ENCODE data around the gene SLC7A11.

SLC7A11 gene

DNA sequence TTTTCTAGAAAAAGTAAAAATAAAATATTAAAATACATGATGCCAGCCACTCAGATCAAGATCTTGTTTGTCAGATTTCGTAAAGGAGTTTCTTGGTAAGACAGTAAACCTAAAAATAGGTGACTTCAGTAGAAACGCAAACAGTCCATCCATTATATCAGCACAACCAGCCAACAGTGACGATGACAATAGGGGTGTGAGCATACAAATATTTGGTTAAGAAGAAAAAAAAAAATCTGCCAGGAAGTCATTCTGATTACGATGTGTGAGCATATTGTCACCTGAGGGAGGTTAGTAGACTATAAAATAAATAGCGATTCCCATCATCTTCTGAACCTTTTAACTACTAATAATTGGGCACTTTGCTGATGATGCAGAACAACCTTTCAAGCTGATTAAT, 37.6 kb downstream of the SLC7A11 start:
- no peak for FAIRE-seq

GRCh38 chr4:138202686-138203085, 39.5 kb downstream of the SLC7A11 start:
- FAIRE-seq: no peak

- no peak for FAIRE-seq
These were observed 41.9 kb downstream of the SLC7A11 start for GRCh38 chr4:138200236-138200590.

DNA sequence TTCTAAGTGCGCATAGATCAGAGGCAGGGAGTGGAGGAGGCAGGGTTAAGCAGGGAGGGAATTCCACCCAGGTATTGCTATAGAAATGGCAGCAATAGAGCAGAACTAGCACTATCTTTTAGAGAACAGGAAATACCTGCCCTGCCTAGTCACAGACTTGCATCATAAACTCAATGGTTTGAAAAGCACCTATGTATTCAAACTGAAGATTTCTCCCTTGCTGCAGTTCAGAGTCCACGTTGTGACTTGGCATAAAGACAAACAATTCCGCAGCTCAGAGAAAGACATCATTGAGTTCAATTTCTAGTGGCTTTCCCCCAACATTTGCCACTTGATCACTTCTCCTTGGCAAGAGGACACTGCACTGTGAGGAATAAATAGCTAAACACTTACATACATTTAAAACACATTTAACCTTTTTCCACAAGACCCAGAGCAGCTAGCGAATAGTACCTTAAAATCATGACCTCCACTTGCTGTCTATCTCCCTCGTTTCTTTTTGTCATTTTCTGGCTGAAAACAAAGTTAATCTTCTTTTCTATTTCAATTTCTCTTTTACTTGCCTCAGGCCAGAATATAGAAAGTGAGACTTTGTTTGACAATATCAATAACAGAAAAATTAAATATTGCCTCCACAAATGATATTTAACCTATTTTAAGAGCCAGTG, 42.4 kb downstream of the SLC7A11 start:
- no peak for FAIRE-seq

DNA sequence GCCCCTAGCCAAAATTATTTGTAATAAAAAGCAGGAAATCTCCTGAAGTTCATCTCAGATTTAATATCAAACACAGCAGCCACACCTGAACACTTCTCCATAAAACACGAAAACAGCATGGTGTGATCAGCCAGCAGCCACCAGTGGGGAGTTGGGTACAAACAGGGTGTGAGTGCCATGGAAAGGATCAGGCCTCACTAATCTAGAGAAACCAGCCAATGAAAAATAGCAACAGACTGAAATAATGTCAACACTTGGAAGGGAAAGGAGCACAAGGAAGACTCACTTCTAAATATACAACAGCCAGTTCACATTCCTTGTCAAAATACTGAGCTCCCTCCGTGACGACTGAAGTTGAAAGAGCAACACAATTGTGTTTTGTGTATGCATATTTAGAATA, 46.0 kb downstream of the SLC7A11 start:
- no peak for FAIRE-seq

DNA sequence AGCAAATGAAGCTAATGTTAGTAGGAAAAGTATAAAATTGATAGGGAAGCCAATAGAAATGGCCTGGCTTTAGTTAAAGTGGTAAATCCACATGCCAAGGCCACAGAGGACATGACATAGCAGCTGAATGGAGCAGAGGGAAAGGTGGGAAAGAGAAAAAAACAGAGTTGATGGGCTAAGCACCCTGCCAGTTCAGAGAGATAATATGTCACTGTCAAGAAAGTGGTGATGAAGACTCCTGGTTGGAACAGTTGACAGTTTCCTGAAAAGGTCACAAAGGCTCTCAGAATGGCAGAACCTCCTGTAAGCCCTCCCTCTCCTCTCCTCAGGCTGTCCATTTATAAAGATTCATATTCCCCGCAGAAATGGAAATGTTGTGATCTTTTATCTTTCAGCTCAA, 48.2 kb downstream of the SLC7A11 start:
- FAIRE-seq: no peak

- no peak for FAIRE-seq
These were observed 50.0 kb downstream of the SLC7A11 start for GRCh38 chr4:138192113-138192512.

GRCh38 chr4:138190452-138190858, 51.7 kb downstream of the SLC7A11 start:
- no peak for FAIRE-seq

GRCh38 chr4:138189206-138189605, 52.9 kb downstream of the SLC7A11 start:
- FAIRE-seq: no peak

GRCh38 chr4:138188406-138189084, 53.6 kb downstream of the SLC7A11 start:
- no peak for FAIRE-seq

DNA sequence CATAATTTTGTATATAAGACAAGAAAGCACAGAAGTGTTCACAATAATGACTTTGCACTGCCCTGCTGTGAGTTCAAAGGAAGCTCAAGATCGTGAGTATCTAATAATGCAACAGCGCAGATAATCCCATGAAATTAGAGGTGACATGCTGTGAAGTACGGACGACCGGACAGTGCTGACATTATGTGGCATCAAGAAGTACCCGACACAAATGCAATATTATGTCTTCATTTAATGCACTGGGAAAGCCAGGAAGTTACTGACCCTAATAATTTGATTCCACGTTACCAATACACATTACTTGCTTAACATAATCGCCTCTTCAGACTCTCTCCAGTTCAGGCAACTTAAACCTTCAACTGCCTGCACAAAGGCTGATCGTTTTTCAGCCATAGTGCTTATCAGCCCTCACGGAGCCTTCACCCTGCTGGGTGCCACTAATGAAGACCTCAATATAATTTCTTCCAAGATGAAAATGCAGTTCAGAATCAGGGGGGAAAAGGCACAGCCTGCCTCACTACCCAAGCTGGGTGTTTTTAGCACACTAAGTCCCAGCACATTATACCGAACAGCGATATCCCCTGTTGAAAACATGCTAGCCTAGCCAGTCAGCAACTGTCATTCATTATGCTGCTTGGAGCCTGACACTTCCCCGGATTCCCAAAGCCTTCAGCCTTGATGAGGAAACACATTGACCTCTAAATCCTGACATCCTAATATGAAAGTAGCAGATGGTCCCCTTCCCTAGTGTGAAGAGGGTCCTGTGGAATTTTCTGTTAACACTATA, 56.1 kb downstream of the SLC7A11 start:
- FAIRE-seq: no peak

- no peak for FAIRE-seq
These were observed 57.3 kb downstream of the SLC7A11 start for GRCh38 chr4:138184886-138185285.

DNA sequence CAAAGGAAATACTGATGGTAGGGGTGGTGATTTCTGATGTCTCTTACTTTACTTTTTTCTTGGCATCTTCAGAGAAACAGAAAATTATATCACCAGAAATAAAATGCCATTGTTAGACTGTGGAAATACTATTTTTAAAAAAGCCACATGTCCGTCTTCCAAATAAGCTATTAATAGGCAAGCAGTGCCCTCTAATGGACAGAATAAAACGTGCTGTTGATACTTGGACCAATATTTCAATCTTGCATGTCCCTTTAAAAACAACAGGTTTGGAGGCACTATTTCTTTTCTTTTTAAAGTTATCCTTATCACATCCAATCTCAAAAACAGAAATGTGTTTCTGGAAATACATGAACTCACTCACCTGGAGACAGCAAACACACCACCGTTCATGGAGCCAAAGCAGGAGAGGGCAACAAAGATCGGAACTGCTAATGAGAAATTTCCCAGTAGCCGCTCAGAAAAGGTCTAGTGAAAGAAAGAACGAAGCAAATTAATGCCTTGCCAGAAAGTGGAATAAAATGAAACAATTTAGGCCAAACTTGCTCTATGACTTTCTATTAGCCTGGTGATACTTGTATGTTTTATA, 59.2 kb downstream of the SLC7A11 start:
- FAIRE-seq: peak; percentile 93

DNA sequence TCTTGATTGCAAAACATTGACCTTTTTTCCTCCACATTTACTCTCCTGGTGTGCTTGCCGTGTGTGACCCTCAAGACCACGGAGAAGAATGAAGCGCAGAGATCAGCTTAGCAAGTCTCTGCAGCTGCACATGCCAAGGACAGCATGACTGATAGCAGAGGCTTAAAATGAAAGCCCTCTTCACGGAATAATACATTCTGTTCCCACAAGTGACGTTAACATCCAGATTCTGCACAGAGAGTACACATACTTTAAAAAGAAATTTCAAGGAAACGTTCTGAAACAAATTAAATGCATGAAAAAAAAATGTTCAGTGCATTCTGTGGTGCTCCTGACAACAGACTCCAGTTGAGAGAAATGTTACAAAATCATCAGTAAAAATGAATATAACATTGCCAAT, 60.9 kb downstream of the SLC7A11 start:
- no peak for FAIRE-seq

- FAIRE-seq: no peak
These were observed 63.6 kb downstream of the SLC7A11 start for GRCh38 chr4:138178566-138178965.

- no peak for FAIRE-seq
These were observed 64.7 kb downstream of the SLC7A11 start for GRCh38 chr4:138177278-138177968.

DNA sequence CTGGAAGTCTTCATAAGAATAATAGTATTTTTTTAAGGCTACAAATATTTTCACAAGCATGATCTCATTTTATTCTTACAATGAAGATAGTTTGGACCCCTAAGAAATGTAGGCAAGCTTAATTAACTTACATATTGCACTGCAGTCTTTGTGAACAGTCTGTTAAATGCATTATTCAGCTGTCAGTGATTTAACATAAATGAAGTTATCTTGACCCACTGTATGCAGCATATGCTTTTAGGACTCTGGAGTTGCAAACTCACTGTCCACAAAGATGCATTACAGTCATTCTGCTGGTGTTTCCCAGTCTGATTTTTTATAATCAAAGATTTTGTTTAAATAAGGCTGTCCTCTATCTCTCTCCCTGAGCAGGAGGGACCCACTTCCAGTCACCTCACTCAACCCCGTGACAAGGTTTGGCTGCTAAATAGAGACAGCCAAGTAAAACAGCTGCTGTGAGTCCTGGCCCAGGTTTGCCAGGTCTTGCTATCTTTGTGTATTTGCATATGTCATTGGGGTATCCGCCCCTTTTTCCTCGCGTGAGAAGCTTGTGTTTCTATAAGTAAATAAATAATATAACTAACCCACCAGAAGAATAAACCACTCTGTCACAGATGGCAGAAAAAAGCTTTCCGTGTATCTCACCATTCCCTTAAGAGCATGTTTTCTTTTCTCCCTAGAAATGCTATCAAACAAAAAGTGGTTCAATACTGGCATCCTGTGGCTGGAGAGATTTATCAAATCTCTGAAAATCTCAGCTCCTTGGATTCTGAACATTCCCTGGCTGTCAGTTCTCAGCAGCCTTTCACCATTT, 67.0 kb downstream of the SLC7A11 start:
- no peak for FAIRE-seq

DNA sequence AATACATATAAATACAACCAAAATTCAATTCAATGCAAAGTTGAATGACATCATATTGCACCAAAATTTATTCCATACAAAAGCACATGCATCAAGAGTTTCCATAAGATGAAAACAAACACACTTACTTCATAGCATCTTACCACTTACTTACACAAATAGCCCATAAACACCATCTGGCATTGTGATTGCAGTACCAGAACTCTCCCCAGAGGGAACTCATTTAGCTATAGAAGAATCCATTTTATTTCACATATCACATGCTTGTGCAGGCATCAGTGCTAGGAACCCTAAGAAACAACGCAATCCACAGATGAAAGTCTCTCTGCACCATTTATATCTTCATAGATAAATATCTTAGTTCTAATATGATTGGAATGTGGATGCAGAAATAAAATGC, 77.9 kb downstream of the SLC7A11 start:
- no peak for FAIRE-seq

- FAIRE-seq: no peak
These were observed 79.0 kb downstream of the SLC7A11 start for GRCh38 chr4:138163171-138163570.

GRCh38 chr4:138162259-138162658, 79.9 kb downstream of the SLC7A11 start:
- FAIRE-seq: no peak

GRCh38 chr4:138161351-138161750, 80.8 kb downstream of the SLC7A11 start:
- no peak for FAIRE-seq

DNA sequence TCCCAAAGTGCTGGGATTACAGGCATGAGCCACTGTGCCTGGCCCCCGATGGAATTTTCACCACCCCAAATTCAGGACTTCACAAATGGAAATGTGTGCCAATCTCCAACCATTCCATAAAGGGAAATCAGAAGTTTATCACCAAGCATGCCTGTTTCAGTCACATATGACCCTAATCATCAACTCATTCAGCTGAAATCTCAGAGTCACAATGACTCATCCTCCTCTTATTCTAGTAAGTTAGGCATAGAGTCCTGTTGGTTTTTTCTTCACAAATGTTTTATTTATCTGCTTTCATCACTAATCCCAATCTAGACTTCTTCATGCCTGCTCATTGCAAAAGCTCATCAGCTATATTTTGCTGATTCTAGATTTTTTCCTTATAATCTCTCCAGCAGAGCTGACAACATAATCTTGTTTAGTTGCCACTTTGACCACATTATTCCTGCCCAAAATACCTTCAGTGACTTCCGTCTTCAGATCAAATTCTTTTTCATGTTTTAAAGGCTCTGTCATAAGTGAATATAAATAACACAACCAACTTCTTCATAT, 83.3 kb downstream of the SLC7A11 start:
- FAIRE-seq: no peak
